Measurements from ENCODE around the gene MBOAT2.
"Not testable (repeated sequence)": the region's sequence is repeated elsewhere in the genome, so short reads cannot be mapped to it uniquely, and the experiment has no call there.

Gene MBOAT2

DNA sequence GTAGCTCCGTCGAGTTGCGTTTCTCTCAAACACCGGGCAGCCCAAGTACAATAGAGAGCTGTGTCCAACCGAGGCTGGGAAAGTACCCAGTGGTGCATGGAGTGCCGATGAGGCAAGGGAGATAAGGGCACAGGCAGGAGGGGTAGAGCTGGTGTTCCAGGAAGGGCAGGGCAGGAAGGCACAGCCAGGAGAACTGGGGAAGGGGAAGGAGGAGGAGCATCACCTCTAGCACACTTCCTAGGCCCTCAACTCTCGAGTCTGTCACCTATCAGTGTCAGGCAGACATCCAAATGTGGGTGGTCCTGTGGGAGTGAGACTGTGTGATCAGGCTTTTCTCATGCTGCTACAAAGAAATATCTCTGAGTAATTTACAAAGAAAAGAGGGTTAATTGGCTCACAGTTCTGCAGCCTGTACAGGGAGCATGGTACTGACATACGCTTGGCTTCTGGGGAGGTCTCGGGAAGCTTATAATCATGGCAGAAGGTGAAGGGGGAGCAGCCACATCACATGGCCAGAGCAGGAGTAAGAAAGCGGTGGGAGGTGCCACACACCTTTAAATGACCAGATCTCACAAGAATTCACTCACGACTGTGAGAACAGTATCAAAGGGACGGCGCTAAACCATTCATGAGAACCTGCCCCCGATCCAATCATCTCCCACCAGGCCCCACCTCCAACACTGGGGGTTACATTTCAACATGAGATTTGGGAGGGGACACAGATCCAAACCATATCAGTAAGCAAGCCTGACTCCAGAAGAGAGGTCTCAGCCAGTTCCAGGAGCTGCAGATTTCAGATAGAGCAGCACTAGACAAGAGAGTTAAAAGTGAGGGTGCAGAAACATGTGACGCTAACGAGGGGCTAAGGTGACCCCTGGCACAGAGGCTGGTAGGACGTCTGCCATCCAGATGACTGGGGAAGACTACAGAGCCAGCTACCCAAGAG lies 75.7 kb downstream of the MBOAT2 start:
- H3K36me3 ChIP-seq (ENCODE audit: control insufficient read depth, insufficient read depth, low read length): no peaks in the 10 kb centered on the region
- no peak overlapping the region for H3K4me3 ChIP-seq (ENCODE audit: extremely low read depth, insufficient read depth, low read length, poor library complexity, severe bottlenecking)
- H3K9me3 ChIP-seq (ENCODE audit: control insufficient read depth, low read length): no peaks in the 10 kb centered on the region
- 90 to 98% methylated on average over 9 to 11 of the region's 17 CpGs for WGBS, 2 experiments (ENCODE audit: insufficient coverage in 2 of 2)
- H3K27ac ChIP-seq (ENCODE audit: low read depth, low read length, severe bottlenecking): no peak overlapping the region
- H3K4me1 ChIP-seq (ENCODE audit: control insufficient read depth, insufficient read depth, low read length, poor library complexity, severe bottlenecking): peaks cover 4% of the 10 kb centered on the region

DNA sequence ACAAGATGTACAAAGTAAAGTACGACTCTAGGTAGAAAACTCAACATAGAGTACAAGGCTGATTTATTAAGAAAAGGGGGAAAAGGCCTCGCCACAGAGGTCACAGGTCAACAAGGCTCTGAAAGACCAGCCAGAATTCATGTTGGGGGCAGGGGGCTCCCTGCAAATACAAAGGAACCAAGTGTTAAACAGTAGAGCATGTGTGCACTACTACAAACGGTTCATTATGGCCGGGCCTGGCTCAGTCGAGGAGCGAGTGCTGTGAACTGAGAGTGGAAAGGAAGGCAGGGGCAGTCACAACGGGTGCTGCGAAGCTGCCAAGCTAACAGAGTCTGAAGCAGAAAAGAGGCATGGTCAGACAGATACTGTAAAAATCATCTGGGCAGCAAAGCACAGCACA lies 77.1 kb downstream of the MBOAT2 start:
- no peaks in the 10 kb centered on the region for H3K36me3 ChIP-seq (ENCODE audit: control insufficient read depth, insufficient read depth, low read length)
- WGBS, 2 experiments (ENCODE audit: insufficient coverage in 2 of 2): 89 to 93% methylated on average over 7 of the region's 8 CpGs
- H3K27ac ChIP-seq (ENCODE audit: low read depth, low read length, severe bottlenecking): peak overlapping the region; percentile 76
- peaks cover 6% of the 10 kb centered on the region for H3K4me1 ChIP-seq (ENCODE audit: control insufficient read depth, insufficient read depth, low read length, poor library complexity, severe bottlenecking)
- H3K4me3 ChIP-seq (ENCODE audit: extremely low read depth, insufficient read depth, low read length, poor library complexity, severe bottlenecking): no peak overlapping the region
- H3K9me3 ChIP-seq (ENCODE audit: control insufficient read depth, low read length): no peaks in the 10 kb centered on the region

GRCh38 chr2:8925411-8925810 lies 78.1 kb downstream of the MBOAT2 start:
- Histone ChIP-seq H3K4me1 (ENCODE audit: control insufficient read depth, insufficient read depth, low read length, poor library complexity, severe bottlenecking) (peaks cover 6% of the 10 kb centered on the region), H3K27ac (ENCODE audit: low read depth, low read length, severe bottlenecking) (no peak overlapping the region), H3K4me3 (ENCODE audit: extremely low read depth, insufficient read depth, low read length, poor library complexity, severe bottlenecking) (no peak overlapping the region), H3K36me3 (ENCODE audit: control insufficient read depth, insufficient read depth, low read length) (no peaks in the 10 kb centered on the region), H3K9me3 (ENCODE audit: control insufficient read depth, low read length) (no peaks in the 10 kb centered on the region)
- WGBS, 2 experiments (ENCODE audit: insufficient coverage in 2 of 2): 100% methylated on average over 1 of the region's 2 CpGs; no CpG with 5 or more reads in 1 of the 2 experiments

GRCh38 chr2:8923183-8923582 lies 80.3 kb downstream of the MBOAT2 start:
- H3K27ac ChIP-seq (ENCODE audit: low read depth, low read length, severe bottlenecking): no peak overlapping the region
- H3K4me3 ChIP-seq (ENCODE audit: extremely low read depth, insufficient read depth, low read length, poor library complexity, severe bottlenecking): no peak overlapping the region
- H3K9me3 ChIP-seq (ENCODE audit: control insufficient read depth, low read length): no peaks in the 10 kb centered on the region
- H3K4me1 ChIP-seq (ENCODE audit: control insufficient read depth, insufficient read depth, low read length, poor library complexity, severe bottlenecking): peaks cover 6% of the 10 kb centered on the region
- H3K36me3 ChIP-seq (ENCODE audit: control insufficient read depth, insufficient read depth, low read length): peaks cover 4% of the 10 kb centered on the region
- WGBS, 2 experiments (ENCODE audit: insufficient coverage in 2 of 2): 93 to 100% methylated on average over 1 of the region's 1 CpG

- 94 to 96% methylated on average over 3 of the region's 3 CpGs for WGBS, 2 experiments (ENCODE audit: insufficient coverage in 2 of 2)
- H3K36me3 ChIP-seq (ENCODE audit: control insufficient read depth, insufficient read depth, low read length): peaks cover 4% of the 10 kb centered on the region
- no peaks in the 10 kb centered on the region for H3K9me3 ChIP-seq (ENCODE audit: control insufficient read depth, low read length)
- peaks cover 6% of the 10 kb centered on the region for H3K4me1 ChIP-seq (ENCODE audit: control insufficient read depth, insufficient read depth, low read length, poor library complexity, severe bottlenecking)
- no peak overlapping the region for H3K27ac ChIP-seq (ENCODE audit: low read depth, low read length, severe bottlenecking)
- no peak overlapping the region for H3K4me3 ChIP-seq (ENCODE audit: extremely low read depth, insufficient read depth, low read length, poor library complexity, severe bottlenecking)
Measured at GRCh38 chr2:8922431-8922830, 81.1 kb downstream of the MBOAT2 start.

DNA sequence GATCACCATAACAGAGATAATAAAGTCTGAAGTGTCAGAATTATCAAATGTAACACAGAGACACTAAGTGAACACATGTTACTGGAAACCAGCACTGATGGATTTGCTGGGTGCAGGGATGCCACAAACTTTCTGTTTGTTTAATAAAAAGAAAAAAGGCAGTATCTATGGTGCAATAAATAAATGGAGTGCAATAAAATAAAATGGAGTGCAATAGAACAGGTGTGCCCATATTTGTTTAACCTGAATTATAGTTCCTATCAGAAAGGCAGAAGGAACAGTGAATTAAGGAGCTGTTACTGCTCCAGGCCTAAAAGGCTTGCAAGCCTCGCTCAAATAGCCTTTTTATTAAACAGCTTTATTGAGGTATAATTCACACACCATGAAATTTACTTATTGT lies 85.1 kb downstream of the MBOAT2 start:
- peaks cover 6% of the 10 kb centered on the region for H3K4me1 ChIP-seq (ENCODE audit: control insufficient read depth, insufficient read depth, low read length, poor library complexity, severe bottlenecking)
- H3K27ac ChIP-seq (ENCODE audit: low read depth, low read length, severe bottlenecking): no peak overlapping the region
- WGBS, 2 experiments (ENCODE audit: insufficient coverage in 2 of 2): no CpG with 5 or more reads among the region's 1 CpG
- no peaks in the 10 kb centered on the region for H3K9me3 ChIP-seq (ENCODE audit: control insufficient read depth, low read length)
- H3K36me3 ChIP-seq (ENCODE audit: control insufficient read depth, insufficient read depth, low read length): peaks cover 6% of the 10 kb centered on the region
- no peak overlapping the region for H3K4me3 ChIP-seq (ENCODE audit: extremely low read depth, insufficient read depth, low read length, poor library complexity, severe bottlenecking)

DNA sequence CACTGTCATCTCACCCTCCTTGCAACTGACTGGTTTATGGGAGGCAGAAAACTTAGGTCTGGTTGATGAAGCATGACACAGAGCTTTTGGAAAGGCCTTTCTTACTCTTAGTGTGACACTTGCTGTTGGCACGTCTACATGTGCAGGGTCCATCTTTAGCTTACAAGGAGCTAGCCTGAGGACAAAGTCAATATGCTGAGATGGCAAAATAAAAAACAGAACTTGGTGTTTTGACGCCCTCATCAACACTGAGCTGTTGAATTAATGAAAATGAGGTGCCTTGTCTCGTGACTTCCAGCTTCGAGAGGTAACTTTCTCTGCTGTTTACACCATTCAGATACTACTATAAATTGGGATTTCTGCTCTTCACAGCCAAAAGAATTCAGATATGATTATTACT lies 87.5 kb downstream of the MBOAT2 start:
- WGBS, 2 experiments (ENCODE audit: insufficient coverage in 2 of 2): 100% methylated on average over 1 to 4 of the region's 4 CpGs

DNA sequence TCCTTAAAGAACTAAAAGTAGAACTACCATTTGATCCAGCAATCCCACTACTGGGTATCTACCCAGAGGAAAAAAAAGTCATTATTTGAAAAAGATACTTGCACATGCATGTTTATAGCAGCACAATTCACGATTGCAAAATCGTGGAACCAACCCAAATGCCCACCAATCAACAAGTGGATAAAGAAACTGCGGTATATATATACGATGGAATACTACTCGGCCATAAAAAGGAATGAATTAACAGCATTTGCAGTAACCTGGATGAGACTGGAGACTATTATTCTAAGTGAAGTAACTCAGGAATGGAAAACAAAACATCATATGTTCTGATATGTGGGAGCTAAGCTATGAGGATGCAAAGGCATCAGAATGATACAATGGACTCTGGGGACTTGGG lies 89.7 kb downstream of the MBOAT2 start:
- 90 to 94% methylated on average over 2 to 5 of the region's 5 CpGs for WGBS, 2 experiments (ENCODE audit: insufficient coverage in 2 of 2)
- H3K27ac ChIP-seq (ENCODE audit: low read depth, low read length, severe bottlenecking); H3K36me3 ChIP-seq (ENCODE audit: control insufficient read depth, insufficient read depth, low read length); H3K4me1 ChIP-seq (ENCODE audit: control insufficient read depth, insufficient read depth, low read length, poor library complexity, severe bottlenecking); H3K9me3 ChIP-seq (ENCODE audit: control insufficient read depth, low read length); H3K4me3 ChIP-seq (ENCODE audit: extremely low read depth, insufficient read depth, low read length, poor library complexity, severe bottlenecking): not testable (repeated sequence)

More for the DNA sequence above, 87.5 kb downstream of the MBOAT2 start:
- Histone ChIP-seq H3K27ac (ENCODE audit: low read depth, low read length, severe bottlenecking) (no peak overlapping the region), H3K9me3 (ENCODE audit: control insufficient read depth, low read length) (peaks cover 2% of the 10 kb centered on the region), H3K36me3 (ENCODE audit: control insufficient read depth, insufficient read depth, low read length) (peaks cover 6% of the 10 kb centered on the region), H3K4me3 (ENCODE audit: extremely low read depth, insufficient read depth, low read length, poor library complexity, severe bottlenecking) (no peak overlapping the region), H3K4me1 (ENCODE audit: control insufficient read depth, insufficient read depth, low read length, poor library complexity, severe bottlenecking) (no peaks in the 10 kb centered on the region)

- no peak overlapping the region for H3K27ac ChIP-seq (ENCODE audit: low read depth, low read length, severe bottlenecking)
- no peak overlapping the region for H3K4me3 ChIP-seq (ENCODE audit: extremely low read depth, insufficient read depth, low read length, poor library complexity, severe bottlenecking)
- H3K36me3 ChIP-seq (ENCODE audit: control insufficient read depth, insufficient read depth, low read length): peaks cover 28% of the 10 kb centered on the region
- peaks cover 5% of the 10 kb centered on the region for H3K9me3 ChIP-seq (ENCODE audit: control insufficient read depth, low read length)
- 100% methylated on average over 1 of the region's 3 CpGs; no CpG with 5 or more reads in 1 of the 2 experiments for WGBS, 2 experiments (ENCODE audit: insufficient coverage in 2 of 2)
- H3K4me1 ChIP-seq (ENCODE audit: control insufficient read depth, insufficient read depth, low read length, poor library complexity, severe bottlenecking): no peaks in the 10 kb centered on the region
Measured at GRCh38 chr2:8907764-8908288, 95.7 kb downstream of the MBOAT2 start.

DNA sequence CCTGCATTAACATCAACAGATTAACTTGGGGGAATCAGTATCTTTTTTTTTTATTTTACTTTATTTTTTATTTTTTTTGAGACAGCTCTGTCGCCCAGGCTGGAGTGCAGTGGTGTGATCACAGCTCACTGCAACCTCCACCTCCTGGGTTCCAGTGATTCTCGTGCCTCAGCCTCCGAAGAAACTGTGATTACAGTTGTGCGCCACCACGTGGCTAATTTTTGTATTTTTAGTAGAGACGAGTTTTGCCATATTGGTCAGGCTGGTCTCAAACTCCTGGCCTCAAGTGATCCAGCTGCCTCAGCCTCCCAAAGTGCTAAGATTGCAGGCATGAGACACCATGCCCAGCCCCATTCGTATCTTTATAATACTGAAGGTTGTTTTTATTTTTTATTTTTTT lies 99.6 kb downstream of the MBOAT2 start:
- not testable (repeated sequence) for H3K4me3 ChIP-seq (ENCODE audit: extremely low read depth, insufficient read depth, low read length, poor library complexity, severe bottlenecking); H3K4me1 ChIP-seq (ENCODE audit: control insufficient read depth, insufficient read depth, low read length, poor library complexity, severe bottlenecking); H3K27ac ChIP-seq (ENCODE audit: low read depth, low read length, severe bottlenecking); H3K9me3 ChIP-seq (ENCODE audit: control insufficient read depth, low read length)
- peaks cover 43% of the 10 kb centered on the region for H3K36me3 ChIP-seq (ENCODE audit: control insufficient read depth, insufficient read depth, low read length)
- 85 to 100% methylated on average over 5 of the region's 7 CpGs for WGBS, 2 experiments (ENCODE audit: insufficient coverage in 2 of 2)

GRCh38 chr2:8902757-8903156 lies 100.7 kb downstream of the MBOAT2 start:
- peaks cover 38% of the 10 kb centered on the region for H3K36me3 ChIP-seq (ENCODE audit: control insufficient read depth, insufficient read depth, low read length)
- H3K4me3 ChIP-seq (ENCODE audit: extremely low read depth, insufficient read depth, low read length, poor library complexity, severe bottlenecking); H3K27ac ChIP-seq (ENCODE audit: low read depth, low read length, severe bottlenecking); H3K4me1 ChIP-seq (ENCODE audit: control insufficient read depth, insufficient read depth, low read length, poor library complexity, severe bottlenecking); H3K9me3 ChIP-seq (ENCODE audit: control insufficient read depth, low read length): not testable (repeated sequence)
- 95 to 96% methylated on average over 5 to 7 of the region's 7 CpGs for WGBS, 2 experiments (ENCODE audit: insufficient coverage in 2 of 2)

Measured in mesodermal cell (in vitro differentiated cells).